GM19240 (cell line): ENCODE data around the gene DAD1.
"Not testable (repeated sequence)": the region's sequence is repeated elsewhere in the genome, so short reads cannot be mapped to it uniquely, and the experiment has no call there.

Experiments used
- DNase-seq: peaks from one replicate; pipeline ENCODE4 v3.0.0; 2011; ENCODE audit warnings: low spot score; ENCODE audit not compliant: insufficient read length

DAD1 gene

DNA sequence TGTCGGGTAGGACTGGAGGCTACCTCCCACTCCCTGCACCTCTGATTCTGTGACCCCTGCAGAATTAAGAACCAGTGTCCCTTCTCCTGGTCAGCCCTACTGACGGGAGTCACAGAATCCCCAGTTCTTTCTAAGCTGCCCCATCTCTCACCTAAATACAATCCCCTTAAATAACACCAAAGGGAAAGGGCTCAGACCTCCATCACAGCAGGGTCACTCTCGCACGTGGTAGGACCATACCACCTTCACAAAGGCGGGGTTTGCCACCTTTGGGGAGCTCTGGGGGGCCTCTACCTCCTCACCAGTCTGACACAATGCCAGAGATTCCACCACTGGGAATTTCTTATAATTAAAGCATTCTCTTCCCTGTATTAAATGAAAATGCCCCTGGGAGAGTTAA, 35.6 kb downstream of the DAD1 start:
- no peak for DNase-seq

DNA sequence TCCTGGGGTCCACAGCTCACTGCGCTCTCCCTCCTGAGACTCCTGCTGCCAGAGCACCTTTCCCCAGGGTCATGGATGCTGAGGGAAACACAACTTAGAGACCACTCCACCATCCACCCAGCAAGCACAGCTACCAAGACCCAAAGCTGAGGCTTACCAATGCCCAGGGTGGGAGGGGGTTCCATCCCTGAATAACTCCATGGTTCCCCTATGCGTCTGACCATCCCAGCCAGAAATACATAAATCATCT, 36.3 kb downstream of the DAD1 start:
- DNase-seq = no peak

DNA sequence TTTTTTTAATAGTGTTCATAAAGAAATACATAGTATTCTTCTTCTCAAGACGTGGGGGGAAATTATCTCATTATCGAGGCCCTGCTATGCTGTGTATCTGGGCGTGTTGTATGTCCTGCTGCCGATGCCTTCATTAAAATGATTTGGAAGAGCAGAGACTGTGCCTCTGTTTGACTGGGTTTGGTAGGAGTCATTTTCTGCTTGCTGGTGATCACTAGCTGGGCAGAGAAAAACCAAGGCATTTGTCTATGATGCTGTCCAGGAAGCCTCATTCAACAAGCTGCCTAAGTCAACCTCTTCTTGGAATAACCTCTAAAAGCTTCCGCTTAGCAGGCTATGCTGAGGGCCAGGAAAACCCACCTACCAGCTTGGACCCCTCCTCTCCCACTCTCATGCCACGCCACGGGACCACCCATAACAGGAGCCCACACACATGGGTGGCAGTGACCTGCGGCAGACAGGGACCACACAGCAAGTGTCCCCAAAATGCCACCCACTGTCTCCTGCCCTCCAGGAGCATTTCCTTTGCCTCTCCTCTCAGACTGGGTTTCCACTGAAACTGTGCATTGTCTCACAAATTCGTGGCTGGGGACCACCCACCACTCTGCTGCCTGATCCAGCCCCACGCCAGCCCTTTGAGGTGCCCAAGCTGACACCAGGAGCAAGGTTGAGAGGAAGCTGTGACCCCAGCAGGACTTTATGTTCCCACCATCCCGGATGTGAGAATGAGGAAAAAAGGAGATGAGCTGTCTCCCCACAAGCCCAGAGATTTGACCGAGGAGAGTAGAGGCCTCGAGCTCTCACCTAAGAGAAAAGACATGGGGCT, 36.8 kb downstream of the DAD1 start:
- DNase-seq = no peak

DNA sequence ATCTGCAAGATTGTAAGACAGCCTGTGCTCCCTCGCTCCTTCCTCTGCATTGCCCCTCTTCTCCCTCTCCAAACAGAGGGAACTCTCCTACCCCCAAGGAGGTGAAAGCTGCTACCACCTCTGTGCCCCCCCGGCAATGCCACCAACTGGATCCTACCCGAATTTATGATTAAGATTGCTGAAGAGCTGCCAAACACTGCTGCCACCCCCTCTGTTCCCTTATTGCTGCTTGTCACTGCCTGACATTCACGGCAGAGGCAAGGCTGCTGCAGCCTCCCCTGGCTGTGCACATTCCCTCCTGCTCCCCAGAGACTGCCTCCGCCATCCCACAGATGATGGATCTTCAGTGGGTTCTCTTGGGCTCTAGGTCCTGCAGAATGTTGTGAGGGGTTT, 37.4 kb downstream of the DAD1 start:
- DNase-seq = no peak

DNA sequence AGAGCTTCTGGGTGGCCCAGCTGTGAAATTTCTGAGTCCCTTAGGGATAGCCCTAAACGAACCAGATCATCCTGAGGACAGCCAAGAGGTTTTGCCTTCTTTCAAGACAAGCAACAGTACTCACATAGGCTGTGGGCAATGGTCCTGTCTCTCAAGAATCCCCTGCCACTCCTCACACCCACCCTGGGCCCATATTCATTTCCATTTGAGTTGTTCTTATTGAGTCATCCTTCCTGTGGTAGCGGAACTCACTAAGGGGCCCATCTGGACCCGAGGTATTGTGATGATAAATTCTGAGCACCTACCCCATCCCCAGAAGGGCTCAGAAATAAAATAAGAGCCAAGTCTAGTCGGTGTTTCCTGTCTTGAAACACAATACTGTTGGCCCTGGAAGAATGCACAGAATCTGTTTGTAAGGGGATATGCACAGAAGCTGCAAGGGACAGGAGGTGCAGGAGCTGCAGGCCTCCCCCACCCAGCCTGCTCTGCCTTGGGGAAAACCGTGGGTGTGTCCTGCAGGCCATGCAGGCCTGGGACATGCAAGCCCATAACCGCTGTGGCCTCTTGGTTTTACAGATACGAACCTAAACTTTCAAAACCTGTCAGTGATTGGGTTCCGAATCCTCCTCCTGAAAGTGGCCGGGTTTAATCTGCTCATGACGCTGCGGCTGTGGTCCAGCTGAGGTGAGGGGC, 38.9 kb downstream of the DAD1 start:
- no peak for DNase-seq

DNA sequence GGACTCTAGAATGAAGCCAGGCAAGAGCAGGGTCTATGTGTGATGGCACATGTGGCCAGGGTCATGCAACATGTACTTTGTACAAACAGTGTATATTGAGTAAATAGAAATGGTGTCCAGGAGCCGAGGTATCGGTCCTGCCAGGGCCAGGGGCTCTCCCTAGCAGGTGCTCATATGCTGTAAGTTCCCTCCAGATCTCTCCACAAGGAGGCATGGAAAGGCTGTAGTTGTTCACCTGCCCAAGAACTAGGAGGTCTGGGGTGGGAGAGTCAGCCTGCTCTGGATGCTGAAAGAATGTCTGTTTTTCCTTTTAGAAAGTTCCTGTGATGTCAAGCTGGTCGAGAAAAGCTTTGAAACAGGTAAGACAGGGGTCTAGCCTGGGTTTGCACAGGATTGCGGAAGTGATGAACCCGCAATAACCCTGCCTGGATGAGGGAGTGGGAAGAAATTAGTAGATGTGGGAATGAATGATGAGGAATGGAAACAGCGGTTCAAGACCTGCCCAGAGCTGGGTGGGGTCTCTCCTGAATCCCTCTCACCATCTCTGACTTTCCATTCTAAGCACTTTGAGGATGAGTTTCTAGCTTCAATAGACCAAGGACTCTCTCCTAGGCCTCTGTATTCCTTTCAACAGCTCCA, 39.6 kb downstream of the DAD1 start:
- DNase-seq = no peak

DNA sequence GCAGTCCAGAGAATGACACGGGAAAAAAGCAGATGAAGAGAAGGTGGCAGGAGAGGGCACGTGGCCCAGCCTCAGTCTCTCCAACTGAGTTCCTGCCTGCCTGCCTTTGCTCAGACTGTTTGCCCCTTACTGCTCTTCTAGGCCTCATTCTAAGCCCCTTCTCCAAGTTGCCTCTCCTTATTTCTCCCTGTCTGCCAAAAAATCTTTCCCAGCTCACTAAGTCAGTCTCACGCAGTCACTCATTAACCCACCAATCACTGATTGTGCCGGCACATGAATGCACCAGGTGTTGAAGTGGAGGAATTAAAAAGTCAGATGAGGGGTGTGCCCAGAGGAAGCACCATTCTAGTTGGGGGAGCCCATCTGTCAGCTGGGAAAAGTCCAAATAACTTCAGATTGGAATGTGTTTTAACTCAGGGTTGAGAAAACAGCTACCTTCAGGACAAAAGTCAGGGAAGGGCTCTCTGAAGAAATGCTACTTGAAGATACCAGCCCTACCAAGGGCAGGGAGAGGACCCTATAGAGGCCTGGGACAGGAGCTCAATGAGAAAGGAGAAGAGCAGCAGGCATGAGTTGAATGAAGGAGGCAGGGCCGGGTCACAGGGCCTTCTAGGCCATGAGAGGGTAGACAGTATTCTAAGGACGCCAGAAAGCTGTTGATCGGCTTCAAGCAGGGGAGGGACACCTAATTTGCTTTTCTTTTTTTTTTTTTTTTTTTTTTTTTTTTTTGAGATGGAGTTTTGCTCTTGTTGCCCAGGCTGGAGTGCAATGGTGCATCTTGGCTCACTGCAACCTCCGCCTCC, 40.9 kb downstream of the DAD1 start:
- DNase-seq = no peak

DNA sequence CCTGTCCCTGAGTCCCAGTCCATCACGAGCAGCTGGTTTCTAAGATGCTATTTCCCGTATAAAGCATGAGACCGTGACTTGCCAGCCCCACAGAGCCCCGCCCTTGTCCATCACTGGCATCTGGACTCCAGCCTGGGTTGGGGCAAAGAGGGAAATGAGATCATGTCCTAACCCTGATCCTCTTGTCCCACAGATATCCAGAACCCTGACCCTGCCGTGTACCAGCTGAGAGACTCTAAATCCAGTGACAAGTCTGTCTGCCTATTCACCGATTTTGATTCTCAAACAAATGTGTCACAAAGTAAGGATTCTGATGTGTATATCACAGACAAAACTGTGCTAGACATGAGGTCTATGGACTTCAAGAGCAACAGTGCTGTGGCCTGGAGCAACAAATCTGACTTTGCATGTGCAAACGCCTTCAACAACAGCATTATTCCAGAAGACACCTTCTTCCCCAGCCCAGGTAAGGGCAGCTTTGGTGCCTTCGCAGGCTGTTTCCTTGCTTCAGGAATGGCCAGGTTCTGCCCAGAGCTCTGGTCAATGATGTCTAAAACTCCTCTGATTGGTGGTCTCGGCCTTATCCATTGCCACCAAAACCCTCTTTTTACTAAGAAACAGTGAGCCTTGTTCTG, 41.6 kb downstream of the DAD1 start:
- DNase-seq = no peak

DNA sequence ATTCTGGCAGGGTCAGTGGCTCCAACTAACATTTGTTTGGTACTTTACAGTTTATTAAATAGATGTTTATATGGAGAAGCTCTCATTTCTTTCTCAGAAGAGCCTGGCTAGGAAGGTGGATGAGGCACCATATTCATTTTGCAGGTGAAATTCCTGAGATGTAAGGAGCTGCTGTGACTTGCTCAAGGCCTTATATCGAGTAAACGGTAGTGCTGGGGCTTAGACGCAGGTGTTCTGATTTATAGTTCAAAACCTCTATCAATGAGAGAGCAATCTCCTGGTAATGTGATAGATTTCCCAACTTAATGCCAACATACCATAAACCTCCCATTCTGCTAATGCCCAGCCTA, 42.3 kb downstream of the DAD1 start:
- no peak for DNase-seq

DNA sequence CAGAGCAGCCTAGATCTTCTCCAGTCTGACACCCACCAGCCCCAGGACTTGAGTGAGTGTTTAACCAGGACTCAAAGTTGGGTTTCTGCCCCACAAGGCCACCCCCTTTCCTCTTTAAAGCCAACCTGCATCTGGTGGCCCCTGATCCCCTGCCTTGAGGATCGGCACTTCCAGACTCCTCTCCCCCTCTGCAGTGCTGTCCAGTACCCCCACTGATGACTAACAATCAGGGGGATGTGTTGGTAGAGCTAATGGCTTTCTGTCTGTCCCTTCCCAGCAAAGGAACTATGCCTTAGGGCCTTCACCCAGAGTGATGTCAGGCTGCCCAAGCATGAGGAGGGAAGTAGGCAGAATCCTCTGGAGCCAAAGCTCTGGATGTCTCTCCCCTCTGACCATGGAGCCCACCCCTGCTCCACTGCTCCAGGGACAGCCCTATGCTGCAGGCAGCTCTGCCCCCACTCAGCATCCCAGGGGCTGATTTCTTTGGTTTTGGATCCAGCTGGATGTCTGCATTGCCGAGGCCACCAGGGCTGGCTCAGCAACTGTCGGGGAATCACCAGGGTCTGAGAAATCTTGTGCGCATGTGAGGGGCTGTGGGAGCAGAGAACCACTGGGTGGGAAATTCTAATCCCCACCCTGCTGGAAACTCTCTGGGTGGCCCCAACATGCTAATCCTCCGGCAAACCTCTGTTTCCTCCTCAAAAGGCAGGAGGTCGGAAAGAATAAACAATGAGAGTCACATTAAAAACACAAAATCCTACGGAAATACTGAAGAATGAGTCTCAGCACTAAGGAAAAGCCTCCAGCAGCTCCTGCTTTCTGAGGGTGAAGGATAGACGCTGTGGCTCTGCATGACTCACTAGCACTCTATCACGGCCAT, 42.9 kb downstream of the DAD1 start:
- no peak for DNase-seq

DNA sequence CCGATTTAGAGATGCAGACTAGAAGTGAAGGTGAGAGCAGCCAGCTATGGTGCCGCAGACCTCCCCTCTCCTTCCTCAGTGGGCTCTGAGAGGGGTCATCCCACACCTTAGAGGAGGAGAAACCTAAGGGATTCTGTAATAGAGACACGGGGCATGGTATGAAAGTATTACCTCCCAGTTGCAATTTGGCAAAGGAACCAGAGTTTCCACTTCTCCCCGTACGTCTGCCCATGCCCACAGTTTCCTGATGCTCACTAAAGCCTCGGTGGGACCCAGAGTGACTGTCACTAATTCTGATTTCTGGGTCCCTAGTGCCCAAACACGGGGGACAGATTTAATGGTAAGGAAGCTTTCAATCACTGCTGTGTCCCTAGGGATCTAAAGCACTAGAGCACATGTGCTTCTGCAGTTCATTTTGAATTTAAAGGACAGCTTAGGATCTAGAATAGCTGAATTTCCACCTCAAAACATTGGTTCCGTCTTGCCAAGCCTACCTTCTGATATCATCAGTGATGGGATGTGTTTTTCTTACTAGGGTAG, 44.1 kb downstream of the DAD1 start:
- no peak for DNase-seq

DNA sequence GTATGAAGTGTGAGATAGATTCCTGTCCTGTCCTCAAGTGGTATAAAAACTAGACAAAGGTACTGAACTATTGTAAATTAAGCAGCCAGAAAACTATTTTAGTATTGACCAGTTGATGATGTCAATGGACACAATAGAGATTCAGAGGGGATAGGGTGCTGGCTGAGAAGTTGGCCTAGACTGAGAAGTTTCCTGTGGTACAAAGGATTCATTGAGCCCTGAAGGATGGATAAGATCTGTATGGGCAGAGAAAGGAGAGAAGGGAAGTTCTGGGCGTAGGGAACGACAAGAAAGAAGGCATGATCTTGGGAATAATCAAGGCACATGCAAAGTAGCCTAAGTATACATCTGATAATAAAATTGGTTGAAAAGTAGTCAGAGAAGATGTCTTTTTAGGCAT, 44.6 kb downstream of the DAD1 start:
- no peak for DNase-seq

DNA sequence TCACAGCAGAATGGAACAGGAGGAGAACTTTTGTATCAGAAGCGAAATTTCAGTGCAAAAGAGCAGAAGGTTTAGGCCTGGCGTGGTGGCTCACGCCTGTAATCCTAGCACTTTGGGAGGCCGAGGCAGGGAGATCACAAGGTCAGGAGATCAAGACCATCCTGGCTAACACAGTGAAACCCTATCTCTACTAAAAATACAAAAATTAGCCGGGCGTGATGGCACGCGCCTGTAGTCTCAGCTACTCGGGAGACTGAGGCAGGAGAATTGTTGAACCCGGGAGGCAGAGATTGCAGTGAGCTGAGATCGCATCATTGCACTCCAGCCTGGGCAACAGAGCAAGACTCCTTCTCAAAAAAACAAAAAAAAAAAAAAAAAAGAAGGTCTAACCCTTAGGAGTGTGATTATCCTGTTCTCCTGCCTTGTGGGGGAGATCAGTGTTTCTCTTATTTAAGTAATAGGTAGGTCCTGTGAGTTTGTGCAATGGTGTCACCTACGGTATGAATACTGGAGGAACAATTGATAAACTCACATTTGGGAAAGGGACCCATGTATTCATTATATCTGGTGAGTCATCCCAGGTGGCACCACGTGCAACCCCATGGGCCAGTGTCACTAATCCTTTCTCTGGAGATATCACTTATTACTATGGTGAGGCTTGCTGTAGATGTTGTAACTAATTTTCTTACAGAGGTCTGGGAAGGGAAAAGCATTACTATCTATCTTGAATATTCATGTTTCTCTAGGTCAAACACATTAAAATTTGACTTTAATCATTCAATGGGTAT, 45.3 kb downstream of the DAD1 start:
- not testable (repeated sequence) for DNase-seq

DNA sequence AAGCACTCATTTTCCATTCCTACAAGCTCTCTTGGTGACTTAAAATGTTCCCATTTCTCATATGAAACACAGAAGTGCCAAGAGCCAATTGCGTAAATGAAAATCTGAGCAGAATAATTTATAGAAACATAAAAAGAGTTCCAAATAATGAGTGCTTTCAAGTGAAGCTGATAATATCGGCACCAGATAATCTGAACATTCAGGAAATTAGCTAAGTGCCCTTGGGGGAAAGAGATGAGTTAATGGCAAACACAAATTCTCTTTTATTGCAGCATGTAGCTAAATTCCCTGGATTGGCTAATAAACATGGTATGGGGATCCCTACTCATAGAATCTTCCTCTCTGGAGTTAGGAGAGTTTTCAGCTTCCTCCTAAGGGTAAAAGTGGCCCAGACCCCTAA, 46.7 kb downstream of the DAD1 start:
- DNase-seq = no peak

DNA sequence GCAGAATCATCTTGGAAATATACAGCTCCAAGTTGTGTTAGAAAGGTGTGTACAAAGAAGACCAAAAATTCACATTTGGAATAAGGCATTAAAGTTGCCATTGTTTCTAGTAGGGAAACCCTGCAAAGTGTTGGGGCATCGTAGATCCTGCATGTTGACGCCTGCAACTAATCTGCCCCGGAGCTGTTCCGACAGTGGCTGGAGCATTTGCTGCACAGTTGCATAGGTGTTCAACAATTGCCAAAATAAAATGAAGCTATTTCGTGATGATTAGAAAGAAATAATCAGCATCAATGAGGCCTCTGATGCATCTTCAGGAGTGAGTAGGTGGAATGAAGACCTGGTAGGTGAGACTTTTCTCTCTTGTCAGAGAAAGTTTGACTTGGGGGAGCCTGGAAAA, 47.3 kb downstream of the DAD1 start:
- no peak for DNase-seq

DNA sequence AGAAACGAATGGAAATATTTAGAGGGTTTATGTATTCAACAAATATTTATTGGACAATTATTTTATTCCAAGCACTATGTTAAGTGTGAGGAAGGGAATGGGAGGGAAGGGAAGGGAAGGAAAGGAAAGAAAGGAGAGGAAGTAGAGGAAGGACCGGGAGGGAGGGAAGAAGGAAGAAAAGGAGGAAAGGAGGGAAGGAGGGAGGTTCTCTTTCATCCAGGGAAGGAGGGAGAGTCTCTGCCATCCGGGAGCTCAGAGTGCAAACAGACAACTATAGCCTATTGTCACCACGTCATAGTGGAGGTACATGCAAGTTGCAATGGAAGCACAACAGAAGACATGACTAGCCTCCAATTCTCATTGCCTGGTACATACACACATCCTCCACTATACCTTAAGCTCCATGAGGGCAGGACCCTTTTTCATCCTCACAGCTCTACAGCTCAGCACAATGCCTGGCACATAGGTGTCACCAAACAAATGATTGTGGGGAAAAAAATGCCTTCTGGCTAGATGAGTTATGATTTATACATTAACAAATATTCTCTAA, 48.1 kb downstream of the DAD1 start:
- no peak for DNase-seq

DNA sequence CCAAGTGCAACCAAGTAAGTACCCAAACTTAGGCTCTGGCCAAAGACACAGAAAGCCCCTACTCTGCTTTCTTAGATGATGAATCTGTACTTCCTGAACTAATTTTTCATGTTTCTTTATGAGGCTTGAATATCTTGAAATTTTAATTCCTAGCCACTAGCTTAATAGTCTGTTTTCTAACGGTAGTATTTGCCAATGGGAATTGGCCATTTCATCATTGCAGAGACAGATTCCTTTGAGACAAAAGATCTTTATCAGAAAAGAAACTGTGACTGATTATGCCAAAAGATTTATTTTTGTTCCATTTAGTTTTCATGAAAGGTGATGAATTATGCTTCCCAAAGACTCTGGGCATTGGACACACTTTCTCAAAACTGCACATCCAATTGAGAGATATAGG, 48.7 kb downstream of the DAD1 start:
- no peak for DNase-seq

DNA sequence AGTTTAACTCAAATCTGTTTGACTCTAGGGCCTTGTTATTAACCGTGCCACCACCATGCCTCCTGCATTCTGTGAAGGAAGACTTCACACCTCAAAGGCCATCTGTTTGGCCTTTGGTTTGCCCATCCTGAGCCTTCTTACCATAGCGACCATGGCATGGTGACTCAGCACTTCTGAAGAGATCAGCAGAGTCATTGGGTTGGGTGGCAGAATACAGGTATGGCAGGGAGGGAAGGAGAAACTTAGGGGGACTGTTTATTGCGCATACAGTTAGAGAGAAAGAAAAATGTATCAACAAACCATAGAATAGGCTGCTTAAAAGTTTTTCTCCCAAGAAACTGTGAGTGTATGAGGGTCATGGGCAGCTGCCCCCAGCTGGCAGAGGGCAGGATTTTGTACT, 49.2 kb downstream of the DAD1 start:
- no peak for DNase-seq

DNA sequence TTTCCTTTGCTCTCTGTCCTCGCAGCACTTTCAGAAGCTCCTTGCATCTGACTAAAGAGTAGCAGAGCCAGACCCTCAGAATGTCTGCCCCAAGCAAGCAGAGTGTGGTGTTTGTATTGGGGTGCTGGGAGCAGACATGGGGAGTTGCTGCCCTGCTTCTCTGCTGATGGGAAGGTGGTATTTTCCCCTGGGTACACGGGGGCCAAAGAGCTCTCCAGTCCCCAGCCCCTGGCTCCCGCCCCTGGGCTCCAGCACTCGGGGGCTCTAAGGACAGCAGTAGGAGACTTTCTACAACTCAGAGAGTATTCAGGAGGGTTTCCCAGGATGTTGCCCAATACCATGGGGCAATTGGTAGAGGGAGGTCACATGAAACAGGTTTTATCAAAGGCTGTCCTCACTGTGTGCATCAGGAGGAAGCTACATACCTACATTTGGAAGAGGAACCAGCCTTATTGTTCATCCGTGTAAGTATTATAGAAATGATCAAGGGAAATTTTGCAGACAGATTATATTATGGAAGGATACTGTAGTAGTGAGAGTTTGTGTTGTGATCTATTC, 50.3 kb downstream of the DAD1 start:
- DNase-seq = no peak
